Osteocyte (in vitro differentiated cells): Measurements from ENCODE around the gene ZBTB5. TPM values are rescaled to one million over a fixed set of nuclear protein-coding genes. Genes with fewer than 3 reads are reported as not detected.

Source experiments
- DNase-seq: peaks from one replicate; pipeline ENCODE4 v3.0.0; 2021; ENCODE audit warnings: mixed read lengths; ENCODE audit not compliant: unreplicated experiment; ENCODE audit errors: extremely low spot score
- H3K27ac Mint-ChIP-seq: one replicate; pipeline ENCODE4 v1.8.0; 2021; ENCODE audit warnings: mild to moderate bottlenecking, mixed read lengths; ENCODE audit not compliant: unreplicated experiment
- H3K27me3 Mint-ChIP-seq: one replicate; pipeline ENCODE4 v1.8.0; 2021; ENCODE audit warnings: mixed read lengths; ENCODE audit not compliant: unreplicated experiment
- H3K36me3 Mint-ChIP-seq: one replicate; pipeline ENCODE4 v1.8.0; 2021; ENCODE audit warnings: mixed read lengths; ENCODE audit not compliant: unreplicated experiment
- H3K4me1 Mint-ChIP-seq: one replicate; pipeline ENCODE4 v1.8.0; 2021; ENCODE audit warnings: mixed read lengths; ENCODE audit not compliant: unreplicated experiment
- H3K4me3 Mint-ChIP-seq: one replicate; pipeline ENCODE4 v1.8.0; 2021; ENCODE audit warnings: mild to moderate bottlenecking, moderate library complexity, mixed read lengths; ENCODE audit not compliant: unreplicated experiment
- H3K9me3 Mint-ChIP-seq: one replicate; pipeline ENCODE4 v1.8.0; 2021; ENCODE audit warnings: mixed read lengths; ENCODE audit not compliant: unreplicated experiment
- total RNA-seq: library from RNA; stranded (reverse); gene quantifications from 2 replicates; pipeline ENCODE4 v1.2.1, GENCODE V29; 2021
- TF ChIP-seq, protein P1 (sequence below): fragments of 200-600 bp; sonication (generic); IDR thresholded peaks from 2 replicates; pipeline ENCODE4 v1.5.0; 2021; ENCODE audit warnings: antibody characterized with exemption, mild to moderate bottlenecking, moderate library complexity

Gene ZBTB5
- total RNA-seq, 1 donor from 2014 or later, result 16.3 TPM

DNA sequence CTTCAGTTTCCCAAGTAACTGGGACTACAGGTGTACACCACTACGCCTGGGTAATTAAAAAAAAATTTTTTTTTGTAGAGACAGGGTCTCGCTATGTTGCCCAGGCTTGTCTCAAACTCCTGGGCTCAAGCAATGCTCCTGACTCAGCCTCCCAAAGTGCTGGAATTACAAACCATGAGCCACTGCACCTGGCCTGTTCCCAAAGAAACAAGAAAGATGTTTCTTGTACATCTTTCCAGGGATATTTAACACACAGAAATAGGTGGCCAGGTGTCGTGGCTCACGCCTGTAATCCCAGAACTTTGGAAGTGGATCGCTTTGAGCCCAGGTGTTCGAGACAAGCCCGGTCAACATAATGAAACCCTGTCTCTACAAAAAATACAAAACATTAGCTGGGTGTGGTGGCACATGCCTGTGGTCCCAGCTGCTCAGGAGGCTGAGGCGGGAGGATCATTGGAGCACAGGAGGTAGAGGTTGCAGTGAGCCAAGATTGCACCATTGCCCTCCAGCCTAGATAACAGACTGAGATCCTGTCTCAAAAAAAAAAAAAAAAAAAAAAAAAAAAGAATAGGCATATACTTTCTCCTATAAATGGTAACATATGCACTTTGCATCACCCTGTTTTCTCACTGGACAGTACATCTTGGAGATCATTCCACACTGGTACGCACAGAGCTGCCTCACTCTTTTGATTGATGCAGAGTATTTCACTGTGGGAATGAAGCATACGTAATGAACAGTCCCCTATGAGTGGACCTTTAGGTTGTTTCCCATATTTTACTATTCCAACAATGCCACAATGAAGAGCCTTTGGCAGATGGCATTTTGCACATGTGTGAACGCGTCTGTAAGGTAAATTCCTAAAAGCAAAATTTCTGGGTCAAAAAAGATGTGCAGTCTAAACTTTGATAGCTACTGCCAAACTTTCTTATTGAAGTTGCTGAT is 44.7 kb downstream of the ZBTB5 start:
- no peaks in the 10 kb centered on the region for H3K27me3 Mint-ChIP-seq
- TF ChIP-seq, protein P1, sequence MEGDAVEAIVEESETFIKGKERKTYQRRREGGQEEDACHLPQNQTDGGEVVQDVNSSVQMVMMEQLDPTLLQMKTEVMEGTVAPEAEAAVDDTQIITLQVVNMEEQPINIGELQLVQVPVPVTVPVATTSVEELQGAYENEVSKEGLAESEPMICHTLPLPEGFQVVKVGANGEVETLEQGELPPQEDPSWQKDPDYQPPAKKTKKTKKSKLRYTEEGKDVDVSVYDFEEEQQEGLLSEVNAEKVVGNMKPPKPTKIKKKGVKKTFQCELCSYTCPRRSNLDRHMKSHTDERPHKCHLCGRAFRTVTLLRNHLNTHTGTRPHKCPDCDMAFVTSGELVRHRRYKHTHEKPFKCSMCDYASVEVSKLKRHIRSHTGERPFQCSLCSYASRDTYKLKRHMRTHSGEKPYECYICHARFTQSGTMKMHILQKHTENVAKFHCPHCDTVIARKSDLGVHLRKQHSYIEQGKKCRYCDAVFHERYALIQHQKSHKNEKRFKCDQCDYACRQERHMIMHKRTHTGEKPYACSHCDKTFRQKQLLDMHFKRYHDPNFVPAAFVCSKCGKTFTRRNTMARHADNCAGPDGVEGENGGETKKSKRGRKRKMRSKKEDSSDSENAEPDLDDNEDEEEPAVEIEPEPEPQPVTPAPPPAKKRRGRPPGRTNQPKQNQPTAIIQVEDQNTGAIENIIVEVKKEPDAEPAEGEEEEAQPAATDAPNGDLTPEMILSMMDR, result no peak
- H3K4me1 Mint-ChIP-seq, result peaks cover 27% of the 10 kb centered on the region

DNA sequence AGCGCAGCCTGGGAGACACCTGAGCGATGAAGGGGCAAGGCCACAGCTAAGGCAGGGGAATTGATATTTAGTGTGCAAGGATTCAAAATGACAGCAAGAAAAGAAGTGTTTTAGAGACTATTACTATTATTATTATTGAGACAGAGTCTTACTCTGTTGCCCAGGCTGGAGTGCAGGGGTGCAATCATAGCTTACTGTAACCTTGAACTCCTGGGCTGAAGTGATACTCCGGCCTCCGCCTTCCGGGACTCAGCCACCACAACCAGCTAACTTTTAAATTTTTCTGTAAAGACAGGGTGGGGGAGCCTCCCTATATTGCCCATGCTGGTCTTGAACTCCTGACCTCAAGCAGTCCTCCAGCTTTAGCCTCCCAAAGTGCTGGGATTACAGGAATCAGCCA is 46.0 kb downstream of the ZBTB5 start:
- no peak overlapping the region for H3K27ac Mint-ChIP-seq
- TF ChIP-seq, protein P1, result no peak
- DNase-seq, result no peak
- H3K27me3 Mint-ChIP-seq, result no peaks in the 10 kb centered on the region
- no peaks in the 10 kb centered on the region for H3K9me3 Mint-ChIP-seq
- H3K4me3 Mint-ChIP-seq, result no peak overlapping the region
- peaks cover 28% of the 10 kb centered on the region for H3K4me1 Mint-ChIP-seq
- H3K36me3 Mint-ChIP-seq, result no peaks in the 10 kb centered on the region

More for the DNA sequence above, 44.7 kb downstream of the ZBTB5 start:
- H3K36me3 Mint-ChIP-seq, result no peaks in the 10 kb centered on the region
- H3K4me3 Mint-ChIP-seq, result no peak overlapping the region
- DNase-seq, result no peak
- H3K27ac Mint-ChIP-seq, result no peak overlapping the region
- H3K9me3 Mint-ChIP-seq, result no peaks in the 10 kb centered on the region

DNA sequence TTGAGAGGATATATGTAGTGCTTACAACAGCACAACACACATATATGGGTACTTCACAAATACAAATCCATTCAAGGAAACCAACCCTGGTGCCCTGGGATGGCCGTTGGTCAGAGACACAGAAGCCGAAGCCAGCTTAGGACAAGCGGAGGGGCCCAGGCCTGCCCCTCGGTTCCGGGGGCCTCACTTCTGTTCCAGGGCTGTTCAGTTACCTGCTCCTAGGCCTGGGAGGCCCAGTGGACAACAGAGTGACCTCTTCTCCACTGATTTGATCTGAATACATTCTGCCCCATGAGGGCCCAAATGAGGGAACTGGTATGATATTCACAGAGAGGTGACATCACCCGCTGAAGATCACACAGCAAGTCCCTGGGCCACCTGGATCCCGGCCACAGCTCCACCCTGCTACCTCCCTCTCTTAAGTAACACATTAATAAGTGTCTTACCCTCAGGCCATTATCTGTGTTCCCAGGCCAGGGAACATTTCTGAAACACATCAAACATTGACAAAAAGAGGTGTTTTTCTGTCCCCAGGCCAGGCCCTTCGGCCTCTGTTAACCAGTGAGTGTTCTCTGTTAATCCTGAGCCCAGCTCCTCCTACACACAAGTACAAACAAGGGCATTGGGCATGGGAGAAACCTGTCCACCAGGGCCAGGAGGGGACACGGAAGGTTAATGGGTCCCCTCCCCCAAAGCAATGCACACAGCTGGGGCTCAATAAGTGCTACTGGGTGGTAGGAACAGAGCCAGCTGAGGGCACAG is 47.2 kb downstream of the ZBTB5 start:
- TF ChIP-seq, protein P1, result no peak
- H3K4me3 Mint-ChIP-seq, result no peak overlapping the region
- DNase-seq, result no peak
- H3K4me1 Mint-ChIP-seq, result peaks cover 24% of the 10 kb centered on the region
- H3K27me3 Mint-ChIP-seq, result no peaks in the 10 kb centered on the region
- H3K36me3 Mint-ChIP-seq, result no peaks in the 10 kb centered on the region
- H3K9me3 Mint-ChIP-seq, result no peaks in the 10 kb centered on the region
- H3K27ac Mint-ChIP-seq, result no peak overlapping the region

DNA sequence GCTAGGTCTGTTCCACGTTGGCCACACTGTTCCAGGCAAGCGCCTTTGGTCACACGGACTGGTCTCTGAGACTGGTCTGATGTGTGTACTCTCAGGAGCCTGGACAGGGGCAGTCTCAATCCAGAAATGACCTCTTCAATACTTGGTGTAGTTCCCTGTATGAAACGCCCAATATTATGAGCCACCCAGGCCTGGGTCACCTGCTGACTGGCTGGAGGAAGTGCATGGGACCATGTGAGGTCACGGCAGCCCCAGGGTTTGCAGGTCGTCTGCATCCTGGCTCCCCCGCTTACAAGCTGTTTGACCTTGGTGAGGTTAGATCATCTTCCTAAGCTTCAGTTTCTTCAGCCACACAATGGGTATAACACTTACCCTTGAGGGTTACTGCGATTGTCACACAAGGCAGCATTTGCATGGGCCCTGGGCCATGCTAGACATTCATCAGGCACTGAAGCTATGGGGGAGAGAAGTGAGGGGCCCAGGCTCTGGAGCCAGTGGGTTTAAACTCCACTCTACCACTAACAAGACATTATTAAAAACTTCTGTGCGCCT is 47.9 kb downstream of the ZBTB5 start:
- Mint-ChIP-seq H3K4me3 (no peak overlapping the region), H3K27ac (no peak overlapping the region), H3K36me3 (no peaks in the 10 kb centered on the region), H3K9me3 (no peaks in the 10 kb centered on the region), H3K27me3 (no peaks in the 10 kb centered on the region), H3K4me1 (peaks cover 27% of the 10 kb centered on the region)
- no peak for DNase-seq
- TF ChIP-seq, protein P1, result no peak
